Keratinocyte (primary cell): Measurements from ENCODE around the gene ZNRF1.

Source experiments
- CTCF ChIP-seq, 3 experiments: IDR thresholded peaks in 1 of 3; conservative IDR thresholded peaks in 1 of 3; optimal IDR thresholded peaks in 1 of 3; 2 replicates in 2 of 3; 3 replicates in 1 of 3; pipeline versions ENCODE3 to v1.5.1; 2011; ENCODE audit warnings: low read length in 3 of 3, mild to moderate bottlenecking in 3 of 3, moderate library complexity in 2 of 3, control low read depth in 1 of 3, inconsistent platforms in 1 of 3; ENCODE audit not compliant: insufficient read depth in 2 of 3; ENCODE audit errors: extremely low read depth in 1 of 3
- EZH2 ChIP-seq: IDR thresholded peaks from one replicate; pipeline ENCODE4 v1.6.1; 2012; ENCODE audit warnings: inconsistent platforms, mild to moderate bottlenecking, low read length, moderate library complexity

- TF ChIP-seq CTCF (optimal IDR thresholded peaks at IDR 0.05 in 1 of 3, IDR thresholded peaks at IDR 0.05 in 1 of 3, conservative IDR thresholded peaks at IDR 0.05 in 1 of 3; ENCODE audit: extremely low read depth in 1 of 3, insufficient read depth in 2 of 3, low read length in 3 of 3) (no peak), EZH2 (no peak)
These were observed 44.1 kb upstream of the ZNRF1 start for GRCh38 chr16:74954763-74955162.
